Muscle of leg (tissue), 11 donors: ENCODE results near the gene RFPL1. TPM values are rescaled to one million over a fixed set of nuclear protein-coding genes. Genes with fewer than 3 reads are reported as not detected.
A peak's percentile ranks its signal among the peaks of the same experiment; 100 is the strongest.

ENCODE experiments used
- DNase-seq: peaks from one replicate; pipeline ENCODE4 v3.0.0; 2013
- H3K27ac ChIP-seq: one replicate; pipeline ENCODE4 v1.5.1; 2013; ENCODE audit warnings: mild to moderate bottlenecking, low read length, control low read depth
- H3K27me3 ChIP-seq: one replicate; pipeline ENCODE4 v1.6.1; 2013; ENCODE audit warnings: low read length; ENCODE audit not compliant: control insufficient read depth, insufficient read depth
- H3K36me3 ChIP-seq: one replicate; pipeline ENCODE4 v1.6.1; 2013; ENCODE audit warnings: low read length; ENCODE audit not compliant: control insufficient read depth, insufficient read depth
- H3K4me1 ChIP-seq: one replicate; pipeline ENCODE4 v1.6.1; 2013; ENCODE audit warnings: low read length; ENCODE audit not compliant: control insufficient read depth, insufficient read depth
- H3K4me3 ChIP-seq: one replicate; pipeline ENCODE4 v1.5.1; 2013; ENCODE audit warnings: low read length, control low read depth
- H3K9me3 ChIP-seq: replicated peaks from 2 replicates; pipeline ENCODE4 v1.6.1; 2013; ENCODE audit warnings: low read depth, low read length; ENCODE audit not compliant: control insufficient read depth
- WGBS: methylation state at CpG from one replicate; pipeline ENCODE4 v1.1.5; 2013; ENCODE audit warnings: missing lambda C conversion rate; ENCODE audit not compliant: insufficient coverage; 5-methylcytosine and 5-hydroxymethylcytosine counted together
- polyA plus RNA-seq, 8 donors: library from polyadenylated mRNA; unstranded; fragments of 120-200 nt; gene quantifications; one replicate each; pipeline versions ENCODE4 v1.2.1 to v1.2.3, GENCODE V29; 2013; ENCODE audit warnings: inconsistent platforms in 1 of 8, low replicate concordance in 1 of 8; ENCODE audit not compliant: insufficient read length in 8 of 8, insufficient read depth in 1 of 8
- total RNA-seq: library from RNA; stranded (reverse); fragments of 120-200 nt; gene quantifications from one replicate; pipeline ENCODE4 v1.2.4, GENCODE V29; 2013

Gene RFPL1
- total and polyA plus RNA-seq, 9 donors, result 0.24 to 0.48 (median 0.33) TPM; not detected in 6

DNA sequence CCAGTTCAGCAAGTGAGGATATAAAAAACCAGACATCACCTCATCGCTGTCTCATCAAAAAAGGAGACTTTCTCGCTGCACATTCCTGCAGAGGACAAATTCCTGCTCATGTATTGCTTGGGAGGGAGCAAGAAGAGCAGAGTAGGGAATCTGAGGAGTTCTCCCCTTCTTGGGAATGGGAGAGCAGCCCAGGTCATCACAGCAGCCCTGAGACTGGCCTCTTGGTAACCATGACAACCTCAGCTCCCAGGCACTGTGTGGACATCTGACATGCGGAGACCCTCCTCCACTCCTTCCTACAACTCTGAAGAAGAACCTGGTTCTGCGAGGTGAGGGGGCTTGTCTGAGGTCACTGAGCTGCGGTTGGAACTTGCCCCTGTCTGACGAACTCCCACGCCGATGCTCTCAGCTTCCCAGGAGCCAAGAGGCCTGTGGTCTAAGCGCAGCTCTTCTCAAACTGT is 17.9 kb downstream of the RFPL1 start:
- WGBS, result 43% methylated on average over 6 of the region's 9 CpGs
- H3K4me1 ChIP-seq, result peaks cover 4% of the 10 kb centered on the region
- H3K9me3 ChIP-seq, result no peaks in the 10 kb centered on the region
- H3K27me3 ChIP-seq, result no peaks in the 10 kb centered on the region
- no peak overlapping the region for H3K4me3 ChIP-seq
- H3K36me3 ChIP-seq, result no peaks in the 10 kb centered on the region
- no peak overlapping the region for H3K27ac ChIP-seq
- DNase-seq, result peak; percentile 56

GRCh38 chr22:29457730-29458129 is 19.3 kb downstream of the RFPL1 start:
- no peaks in the 10 kb centered on the region for H3K36me3 ChIP-seq
- H3K27ac ChIP-seq, result no peak overlapping the region
- H3K4me1 ChIP-seq, result peaks cover 4% of the 10 kb centered on the region
- H3K27me3 ChIP-seq, result no peaks in the 10 kb centered on the region
- 0% methylated on average over 1 of the region's 4 CpGs for WGBS
- H3K9me3 ChIP-seq, result no peaks in the 10 kb centered on the region
- H3K4me3 ChIP-seq, result no peak overlapping the region
- peak; percentile 40 for DNase-seq

DNA sequence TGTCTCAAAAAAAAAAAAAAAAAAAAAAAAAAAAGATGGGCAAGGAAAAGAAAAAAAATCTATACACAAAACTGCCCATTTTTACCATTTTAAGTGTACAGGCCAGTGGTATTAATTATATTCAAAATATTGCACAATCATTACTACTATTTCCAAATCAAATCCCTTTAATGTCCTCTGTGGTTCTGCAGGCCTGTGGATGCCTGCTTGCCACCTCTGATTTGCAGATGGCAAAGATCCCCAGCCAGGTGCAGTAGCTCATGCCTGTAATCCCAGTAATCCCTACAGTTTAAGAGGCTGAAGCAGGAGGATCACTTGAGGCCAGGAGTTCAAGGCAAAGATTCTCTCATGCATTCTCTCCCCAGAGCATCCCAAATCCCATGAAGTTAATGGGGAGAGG is 20.2 kb downstream of the RFPL1 start:
- H3K4me3 ChIP-seq, result no peak overlapping the region
- H3K36me3 ChIP-seq, result no peaks in the 10 kb centered on the region
- no peaks in the 10 kb centered on the region for H3K27me3 ChIP-seq
- no peak for DNase-seq
- H3K9me3 ChIP-seq, result no peaks in the 10 kb centered on the region
- no peak overlapping the region for H3K27ac ChIP-seq
- H3K4me1 ChIP-seq, result peaks cover 4% of the 10 kb centered on the region

GRCh38 chr22:29459773-29460172 is 21.4 kb downstream of the RFPL1 start:
- Histone ChIP-seq H3K27me3 (no peaks in the 10 kb centered on the region), H3K4me3 (no peak overlapping the region), H3K4me1 (peaks cover 4% of the 10 kb centered on the region), H3K36me3 (no peaks in the 10 kb centered on the region), H3K9me3 (no peaks in the 10 kb centered on the region), H3K27ac (no peak overlapping the region)
- WGBS, result 45% methylated on average over 6 of the region's 9 CpGs
- no peak for DNase-seq

- Histone ChIP-seq H3K36me3 (no peaks in the 10 kb centered on the region), H3K4me1 (peaks cover 2% of the 10 kb centered on the region), H3K4me3 (no peak overlapping the region), H3K27me3 (peaks cover 2% of the 10 kb centered on the region), H3K27ac (no peak overlapping the region), H3K9me3 (no peaks in the 10 kb centered on the region)
- 85% methylated on average over 4 of the region's 5 CpGs for WGBS
- no peak for DNase-seq
These were observed 22.9 kb downstream of the RFPL1 start for GRCh38 chr22:29461263-29461662.

DNA sequence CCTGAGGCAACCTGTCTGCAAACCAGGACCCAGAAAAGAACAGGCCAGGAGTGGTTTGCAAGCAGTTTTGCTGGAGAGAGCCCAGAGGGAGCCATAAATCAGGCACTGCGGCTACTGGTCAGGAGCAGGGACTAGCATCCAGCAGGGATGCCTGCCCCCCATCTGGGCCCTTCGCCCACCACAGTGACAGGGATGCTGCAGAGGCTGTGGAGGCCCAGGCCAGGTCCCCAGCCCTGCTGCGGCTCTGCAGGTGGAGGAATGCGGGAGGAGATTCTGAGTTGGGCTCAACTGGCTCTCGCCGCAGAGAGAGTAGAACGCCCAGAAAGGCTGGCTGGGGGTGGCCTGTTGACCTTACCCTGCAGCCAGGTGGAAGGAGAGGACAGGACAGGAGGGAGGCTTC is 25.2 kb downstream of the RFPL1 start:
- Histone ChIP-seq H3K9me3 (no peaks in the 10 kb centered on the region), H3K27me3 (peaks cover 8% of the 10 kb centered on the region), H3K4me3 (no peak overlapping the region), H3K36me3 (no peaks in the 10 kb centered on the region), H3K4me1 (no peaks in the 10 kb centered on the region), H3K27ac (no peak overlapping the region)
- no peak for DNase-seq
- WGBS, result 60% methylated on average over 7 of the region's 7 CpGs

DNA sequence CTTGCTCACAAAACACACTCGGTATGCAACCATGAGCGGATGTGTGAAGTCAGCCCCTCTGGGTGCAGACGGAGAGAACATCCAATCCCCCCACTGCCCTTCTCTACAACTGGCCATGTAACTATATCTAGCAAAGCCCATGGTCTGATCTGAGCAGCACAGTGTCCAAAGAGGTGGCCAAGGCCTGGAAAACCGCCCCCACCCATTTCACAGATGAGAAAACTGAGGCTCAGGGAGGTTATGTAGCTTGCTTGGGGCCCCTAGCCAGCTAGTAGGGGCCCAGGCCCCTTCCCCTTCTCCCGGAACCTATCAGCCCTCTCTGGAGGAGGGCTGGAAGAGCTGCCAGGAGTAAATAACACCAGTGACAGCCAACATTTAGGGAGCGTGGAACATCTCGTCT is 26.2 kb downstream of the RFPL1 start:
- Histone ChIP-seq H3K36me3 (no peaks in the 10 kb centered on the region), H3K9me3 (no peaks in the 10 kb centered on the region), H3K27ac (no peak overlapping the region), H3K27me3 (peaks cover 15% of the 10 kb centered on the region), H3K4me1 (no peaks in the 10 kb centered on the region), H3K4me3 (no peak overlapping the region)
- no peak for DNase-seq
- WGBS, result 58% methylated on average over 5 of the region's 7 CpGs

DNA sequence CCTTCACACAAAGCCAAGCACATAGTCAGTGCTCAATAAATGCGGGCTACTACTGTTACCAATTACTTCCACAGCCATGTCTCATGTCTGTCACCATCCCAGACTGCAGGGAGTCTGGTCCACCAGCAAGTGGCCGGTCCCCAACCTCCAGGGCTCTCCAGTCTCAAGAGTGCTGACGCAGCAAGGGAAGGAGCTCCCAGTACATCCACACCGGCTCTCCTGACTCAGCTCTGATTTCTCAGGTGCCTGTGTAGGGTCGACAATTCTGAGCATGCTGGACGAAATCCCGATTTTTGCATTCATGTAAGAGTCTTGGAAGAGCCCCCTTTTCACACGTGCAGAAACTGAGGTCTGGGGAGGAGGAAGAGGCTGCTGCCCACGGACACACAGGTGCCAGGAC is 31.4 kb downstream of the RFPL1 start:
- 42% methylated on average over 7 of the region's 9 CpGs for WGBS
- H3K4me1 ChIP-seq, result peaks cover 8% of the 10 kb centered on the region
- no peak overlapping the region for H3K4me3 ChIP-seq
- no peak overlapping the region for H3K27ac ChIP-seq
- H3K27me3 ChIP-seq, result peaks cover 45% of the 10 kb centered on the region
- no peaks in the 10 kb centered on the region for H3K9me3 ChIP-seq
- no peaks in the 10 kb centered on the region for H3K36me3 ChIP-seq
- no peak for DNase-seq

- Histone ChIP-seq H3K27me3 (peaks cover 45% of the 10 kb centered on the region), H3K4me1 (peaks cover 8% of the 10 kb centered on the region), H3K36me3 (no peaks in the 10 kb centered on the region), H3K9me3 (no peaks in the 10 kb centered on the region), H3K27ac (no peak overlapping the region), H3K4me3 (peak overlapping the region; percentile 3)
- 6% methylated on average over 45 of the region's 54 CpGs for WGBS
- peak; percentile 57 for DNase-seq
These were observed 31.9 kb downstream of the RFPL1 start for GRCh38 chr22:29470159-29470855.

GRCh38 chr22:29473001-29473400 is 34.6 kb downstream of the RFPL1 start:
- 74% methylated on average over 5 of the region's 5 CpGs for WGBS
- H3K27ac ChIP-seq, result no peak overlapping the region
- H3K27me3 ChIP-seq, result peaks cover 55% of the 10 kb centered on the region
- no peak for DNase-seq
- no peak overlapping the region for H3K4me3 ChIP-seq
- no peaks in the 10 kb centered on the region for H3K36me3 ChIP-seq
- H3K9me3 ChIP-seq, result no peaks in the 10 kb centered on the region
- peaks cover 8% of the 10 kb centered on the region for H3K4me1 ChIP-seq

GRCh38 chr22:29475550-29475949 is 37.2 kb downstream of the RFPL1 start:
- Histone ChIP-seq H3K27me3 (peaks cover 60% of the 10 kb centered on the region), H3K36me3 (no peaks in the 10 kb centered on the region), H3K4me1 (peaks cover 8% of the 10 kb centered on the region), H3K27ac (no peak overlapping the region), H3K9me3 (no peaks in the 10 kb centered on the region), H3K4me3 (no peak overlapping the region)
- WGBS, result 88% methylated on average over 5 of the region's 8 CpGs
- no peak for DNase-seq
